ENCODE results near the gene PCIF1. TPM values are rescaled to one million over a fixed set of nuclear protein-coding genes. Genes with fewer than 3 reads are reported as not detected.

The PCIF1 gene
- total and polyA plus RNA-seq, 9 of the 15 experiments (the other 6 are each of a cell fraction or from before 2014, with no cell fraction given): 5.8 to 29.4 (median 11.3) TPM

GRCh38 chr20:45933266-45934045 is 1.0 kb upstream of the PCIF1 start (continued):
- TF ChIP-seq ZBTB11 (CRISPR knock-in tag; IDR thresholded peaks at IDR 0.05) (no peak), ETV1 (tag; conservative IDR thresholded peaks at IDR 0.05; ENCODE audit: low read depth) (peak; percentile 67), FOXK1 (CRISPR knock-in tag; IDR thresholded peaks at IDR 0.05; ENCODE audit: borderline replicate concordance) (no peak), TFE3 (CRISPR knock-in tag; IDR thresholded peaks at IDR 0.05) (no peak), GATAD2B (IDR thresholded peaks at IDR 0.05; ENCODE audit: borderline replicate concordance) (no peak), GMEB1 (CRISPR knock-in tag; IDR thresholded peaks at IDR 0.05) (no peak), BRF1 (IDR thresholded peaks at IDR 0.05; ENCODE audit: borderline replicate concordance, extremely low read depth, insufficient read length) (no peak), JUND (IDR thresholded peaks at IDR 0.05; ENCODE audit: borderline replicate concordance, low read depth, low read length) (peak; percentile 54), JUND (tag; IDR thresholded peaks at IDR 0.05; ENCODE audit: borderline replicate concordance, low read depth, low read length) (no peak), RBM22 (IDR thresholded peaks at IDR 0.05; ENCODE audit: low read depth, low read length, poor library complexity, severe bottlenecking) (no peak), RCOR1 (IDR thresholded peaks at IDR 0.05; ENCODE audit: borderline replicate concordance in 1 of 2, low read depth in 2 of 2, low read length in 2 of 2) (peak in 1 of 2 experiments; percentile 85; a peak in 2 of 4 replicates), RBM14 (IDR thresholded peaks at IDR 0.05; ENCODE audit: borderline replicate concordance, insufficient read depth, low read depth, low read length) (no peak), ETV6 (IDR thresholded peaks at IDR 0.05; ENCODE audit: borderline replicate concordance in 1 of 2, low read depth in 2 of 2, low read length in 1 of 2) (no peak), ETV6 (CRISPR knock-in tag; IDR thresholded peaks at IDR 0.05; ENCODE audit: borderline replicate concordance) (no peak), ZNF133 (CRISPR knock-in tag; IDR thresholded peaks at IDR 0.05) (no peak), ZNF165 (CRISPR knock-in tag; IDR thresholded peaks at IDR 0.05; ENCODE audit: borderline replicate concordance) (no peak), ZBTB17 (CRISPR knock-in tag; IDR thresholded peaks at IDR 0.05) (no peak), CAMTA2 (CRISPR knock-in tag; conservative IDR thresholded peaks at IDR 0.05) (no peak), PCBP2 (IDR thresholded peaks at IDR 0.05; ENCODE audit: low read depth, low read length, poor library complexity, severe bottlenecking) (no peak)

Measured in K562 (cell line).